GM03348 (cell line): ENCODE results near the gene FARP1.
A peak's percentile ranks its signal among the peaks of the same experiment; 100 is the strongest.
"Not testable (repeated sequence)": the region's sequence is repeated elsewhere in the genome, so short reads cannot be mapped to it uniquely, and the experiment has no call there.

Source experiments
- DNase-seq: peaks from one replicate; pipeline ENCODE4 v3.0.0; 2012; ENCODE audit warnings: low spot score

Gene FARP1

GRCh38 chr13:98396071-98396710 is 253.3 kb downstream of the FARP1 start:
- DNase-seq: no peak

- DNase-seq: no peak
Observed at GRCh38 chr13:98397221-98397620, 254.3 kb downstream of the FARP1 start.

DNA sequence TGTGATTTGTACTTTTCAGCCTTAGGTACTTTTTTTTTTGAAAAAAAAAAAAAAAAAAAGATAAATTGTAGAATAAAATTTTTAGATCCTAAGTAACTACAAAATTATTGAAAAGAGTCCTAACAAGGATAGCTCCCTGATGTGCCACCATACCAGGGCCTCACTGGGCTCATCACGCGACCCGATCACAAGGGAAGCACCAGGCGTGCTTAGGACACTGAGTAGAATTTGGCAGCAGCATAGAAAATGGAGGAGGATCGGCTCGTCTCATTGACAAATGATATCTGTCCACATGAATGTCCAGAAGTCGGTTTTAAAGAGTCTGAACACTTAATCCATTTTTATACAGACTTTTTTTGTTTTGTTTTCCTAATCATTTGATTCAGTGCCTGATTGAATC is 255.0 kb downstream of the FARP1 start:
- DNase-seq: no peak

DNA sequence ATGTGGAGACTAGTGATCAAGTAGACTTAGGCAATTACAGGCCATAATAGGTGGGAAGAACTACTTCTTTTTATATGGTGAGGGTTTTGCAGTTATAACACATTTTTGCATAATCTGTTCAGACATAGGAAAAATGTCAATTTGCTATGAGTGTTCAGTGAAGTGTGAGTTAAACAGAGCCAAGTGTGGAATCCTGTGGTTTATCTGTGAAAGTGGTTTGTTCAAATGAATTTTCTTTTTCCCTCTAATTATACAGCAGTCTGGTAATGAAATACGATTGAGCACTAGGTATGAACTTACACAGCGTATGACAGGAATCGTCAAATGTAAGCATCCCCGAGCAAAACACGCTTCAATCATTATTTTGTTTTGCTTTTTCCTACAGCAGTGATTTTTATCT is 255.7 kb downstream of the FARP1 start:
- DNase-seq: no peak

- DNase-seq: peak; percentile 72
Observed at GRCh38 chr13:98399756-98400155, 256.9 kb downstream of the FARP1 start.

DNA sequence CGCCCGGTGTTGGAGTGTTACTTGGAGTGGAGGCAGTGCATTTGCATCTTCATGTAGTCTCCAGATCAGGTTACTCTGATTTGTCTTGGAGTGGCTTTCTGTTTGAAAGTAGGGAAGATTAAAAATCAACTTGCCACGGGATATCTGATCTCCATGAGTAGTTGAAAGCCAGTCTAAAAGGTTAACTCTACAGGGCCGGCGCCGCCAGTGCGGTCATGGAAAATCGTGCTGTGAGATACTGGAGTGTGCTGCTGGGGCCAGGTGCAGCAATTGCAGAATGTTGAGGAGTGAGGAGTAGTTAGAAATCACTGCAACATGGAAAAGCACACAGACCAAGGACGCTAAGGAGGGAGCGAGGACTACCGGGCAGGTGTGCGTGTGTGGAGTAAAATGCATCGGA is 259.0 kb downstream of the FARP1 start:
- no peak for DNase-seq

- no peak for DNase-seq
Observed at GRCh38 chr13:98403076-98403475, 260.2 kb downstream of the FARP1 start.

GRCh38 chr13:98405107-98405571 is 262.2 kb downstream of the FARP1 start:
- peak; percentile 60 for DNase-seq

DNA sequence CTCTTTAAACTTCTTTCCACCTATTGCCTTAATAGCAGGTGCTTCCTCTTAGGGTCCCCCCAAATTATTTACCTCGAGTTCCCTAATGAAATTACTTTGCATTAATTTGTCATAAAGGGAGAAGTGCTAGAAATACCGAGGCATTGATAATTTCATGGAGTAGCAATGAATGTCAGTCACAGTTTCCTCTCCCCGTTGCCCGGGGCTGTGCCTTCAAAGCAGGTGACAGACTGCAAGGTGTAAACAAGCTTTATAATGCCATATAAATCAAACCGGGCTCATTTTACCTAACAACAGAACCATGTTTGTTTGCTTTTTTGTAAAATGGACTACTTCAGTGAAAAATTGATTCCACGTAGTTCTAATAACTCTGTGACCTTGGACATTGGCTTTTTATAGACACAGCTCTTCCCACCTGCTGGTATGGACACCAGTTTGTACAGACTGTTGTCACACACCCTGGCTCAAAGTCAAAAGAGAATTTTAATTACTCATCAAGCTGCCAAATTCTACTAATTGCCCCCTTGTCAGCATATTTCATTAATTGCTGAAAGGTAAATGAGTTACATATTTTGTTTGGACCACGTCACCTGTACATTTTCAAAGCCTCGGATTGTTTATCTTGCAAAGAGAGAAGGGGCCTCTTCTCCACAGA is 262.9 kb downstream of the FARP1 start:
- DNase-seq: no peak

GRCh38 chr13:98406427-98406826 is 263.5 kb downstream of the FARP1 start:
- DNase-seq: no peak

- DNase-seq: no peak
Observed at GRCh38 chr13:98406971-98407370, 264.1 kb downstream of the FARP1 start.

GRCh38 chr13:98407575-98407974 is 264.7 kb downstream of the FARP1 start:
- DNase-seq: no peak

DNA sequence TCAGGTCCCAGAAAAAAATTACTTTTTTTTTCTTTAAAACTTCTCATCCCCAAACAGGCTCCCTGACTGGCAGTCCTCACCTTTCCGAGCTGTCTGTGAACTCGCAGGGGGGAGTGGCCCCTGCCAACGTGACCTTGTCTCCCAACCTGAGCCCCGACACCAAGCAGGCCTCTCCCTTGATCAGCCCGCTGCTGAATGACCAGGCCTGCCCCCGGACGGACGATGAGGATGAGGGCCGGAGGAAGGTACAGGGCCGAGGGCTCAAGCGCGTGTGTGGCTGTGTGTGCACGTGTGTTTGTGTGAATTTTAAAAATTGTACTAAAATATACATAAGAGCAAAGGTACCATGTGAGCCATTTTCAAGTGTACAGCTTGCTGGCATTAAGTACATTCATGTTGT is 266.4 kb downstream of the FARP1 start:
- no peak for DNase-seq

GRCh38 chr13:98410612-98411011 is 267.7 kb downstream of the FARP1 start:
- no peak for DNase-seq

- DNase-seq: no peak
Observed at GRCh38 chr13:98411013-98411412, 268.1 kb downstream of the FARP1 start.

- peak; percentile 26 for DNase-seq
Observed at GRCh38 chr13:98411617-98412265, 268.8 kb downstream of the FARP1 start.

GRCh38 chr13:98413278-98413677 is 270.4 kb downstream of the FARP1 start:
- DNase-seq: not testable (repeated sequence)

- DNase-seq: no peak
Observed at GRCh38 chr13:98413796-98414195, 270.9 kb downstream of the FARP1 start.

- DNase-seq: no peak
Observed at GRCh38 chr13:98415326-98416070, 272.6 kb downstream of the FARP1 start.

DNA sequence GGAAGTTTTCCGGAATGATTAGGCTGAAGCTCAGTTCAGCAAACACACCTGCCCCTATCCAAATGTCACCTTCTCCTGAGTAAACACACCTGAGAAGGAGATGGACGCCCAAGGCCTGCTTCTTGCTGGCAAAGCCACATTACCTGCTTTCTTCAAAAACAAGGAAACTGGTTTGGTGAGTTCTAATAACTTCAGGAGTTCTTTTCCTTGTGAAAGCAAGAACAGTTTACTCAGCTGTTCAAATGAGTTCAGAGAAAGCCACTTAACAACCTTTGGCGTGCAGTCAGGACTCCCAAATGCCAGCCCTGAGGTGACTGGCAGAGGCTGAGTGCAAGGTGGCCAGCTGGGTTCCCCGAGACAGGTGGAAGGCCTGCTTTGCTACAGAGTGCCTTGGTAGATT is 273.5 kb downstream of the FARP1 start:
- DNase-seq: no peak

- DNase-seq: no peak
Observed at GRCh38 chr13:98419786-98420553, 277.1 kb downstream of the FARP1 start.
